Liver (tissue), 9 donors: ENCODE results near the gene HIVEP3. TPM values are rescaled to one million over a fixed set of nuclear protein-coding genes. Genes with fewer than 3 reads are reported as not detected.

ENCODE experiments used
- DNase-seq: peaks from one replicate; pipeline ENCODE4 v3.0.0-alpha.2; 2017; ENCODE audit warnings: low spot score
- H3K27ac ChIP-seq, 2 donors: one replicate each; pipeline ENCODE4 v1.7.0; 2013; ENCODE audit warnings: inconsistent platforms in 2 of 2, low read length in 2 of 2, control low read depth in 1 of 2, low read depth in 1 of 2, mild to moderate bottlenecking in 1 of 2
- H3K27me3 ChIP-seq, 4 donors: one replicate each; pipeline versions ENCODE4 v1.6.1 to v1.7.0; 2013; ENCODE audit warnings: low read length in 3 of 4, inconsistent platforms in 1 of 4, mild to moderate bottlenecking in 1 of 4, moderate library complexity in 1 of 4; ENCODE audit not compliant: control insufficient read depth in 4 of 4, insufficient read depth in 4 of 4
- H3K36me3 ChIP-seq, 4 donors: one replicate each; pipeline versions ENCODE4 v1.6.1 to v1.7.0; 2013; ENCODE audit warnings: low read length in 3 of 4, mild to moderate bottlenecking in 3 of 4, low read depth in 1 of 4, moderate library complexity in 1 of 4; ENCODE audit not compliant: control insufficient read depth in 4 of 4, insufficient read depth in 3 of 4
- H3K4me1 ChIP-seq, 4 donors: one replicate each; pipeline versions ENCODE4 v1.6.1 to v1.7.0; 2013; ENCODE audit warnings: low read length in 3 of 4, mild to moderate bottlenecking in 3 of 4, moderate library complexity in 1 of 4; ENCODE audit not compliant: control insufficient read depth in 4 of 4, insufficient read depth in 4 of 4
- H3K4me3 ChIP-seq, 3 donors: one replicate each; pipeline versions ENCODE4 v1.6.1 to v1.7.0; 2013; ENCODE audit warnings: low read length in 3 of 3, control low read depth in 1 of 3, low read depth in 1 of 3, mild to moderate bottlenecking in 1 of 3
- H3K9ac ChIP-seq, 2 donors: one replicate each; pipeline ENCODE4 v1.7.0; 2013; ENCODE audit warnings: low read length in 2 of 2, mild to moderate bottlenecking in 2 of 2, moderate library complexity in 2 of 2, control low read depth in 1 of 2, low read depth in 1 of 2
- H3K9me3 ChIP-seq, 4 donors: one replicate each; pipeline versions ENCODE4 v1.6.1 to v1.7.0; 2013; ENCODE audit warnings: low read length in 3 of 4; ENCODE audit not compliant: control insufficient read depth in 4 of 4
- EGR1 ChIP-seq, 2 donors: IDR thresholded peaks; 2 replicates each; pipeline ENCODE4 v1.6.1; 2016 to 2018; ENCODE audit warnings: antibody characterized with exemption in 2 of 2, low read depth in 2 of 2
- FOXA2 ChIP-seq: IDR thresholded peaks from 2 replicates; pipeline ENCODE4 v1.6.1; 2016; ENCODE audit warnings: antibody characterized with exemption
- GABPA ChIP-seq, 2 donors: IDR thresholded peaks in 1 of 2; conservative IDR thresholded peaks in 1 of 2; 2 replicates each; pipeline ENCODE4 v1.6.1; 2016; ENCODE audit warnings: antibody characterized with exemption in 2 of 2, mild to moderate bottlenecking in 1 of 2, moderate library complexity in 1 of 2
- HNF4A ChIP-seq, 2 donors: conservative IDR thresholded peaks; 2 replicates each; pipeline ENCODE4 v1.6.1; 2016; ENCODE audit warnings: antibody characterized with exemption in 2 of 2, mild to moderate bottlenecking in 2 of 2
- JUND ChIP-seq, 2 donors: IDR thresholded peaks; 2 replicates each; pipeline ENCODE4 v1.6.1; 2016; ENCODE audit warnings: antibody characterized with exemption in 2 of 2
- MAX ChIP-seq: IDR thresholded peaks from 2 replicates; pipeline ENCODE4 v1.6.1; 2016; ENCODE audit warnings: antibody characterized with exemption
- NR2F2 ChIP-seq: IDR thresholded peaks from 2 replicates; pipeline ENCODE4 v1.6.1; 2016; ENCODE audit warnings: antibody characterized with exemption
- RAD21 ChIP-seq, 2 donors: IDR thresholded peaks; 2 replicates each; pipeline ENCODE4 v1.6.1; 2016; ENCODE audit warnings: antibody characterized with exemption in 2 of 2, mild to moderate bottlenecking in 2 of 2
- RXRA ChIP-seq, 2 donors: IDR thresholded peaks; 2 replicates each; pipeline ENCODE4 v1.6.1; 2017 to 2018; ENCODE audit warnings: antibody characterized with exemption in 2 of 2, mild to moderate bottlenecking in 1 of 2
- SP1 ChIP-seq: IDR thresholded peaks from 2 replicates; pipeline ENCODE4 v1.6.1; 2018; ENCODE audit warnings: antibody characterized with exemption, mild to moderate bottlenecking
- TAF1 ChIP-seq: conservative IDR thresholded peaks from 2 replicates; pipeline ENCODE4 v1.6.1; 2016; ENCODE audit warnings: antibody characterized with exemption, mild to moderate bottlenecking
- YY1 ChIP-seq: IDR thresholded peaks from 2 replicates; pipeline ENCODE4 v1.6.1; 2016; ENCODE audit warnings: antibody characterized with exemption, mild to moderate bottlenecking
- ZBTB33 ChIP-seq: IDR thresholded peaks from 2 replicates; pipeline ENCODE4 v1.6.1; 2016; ENCODE audit warnings: antibody characterized with exemption
- WGBS: extraction: QIAGEN DNeasy Blood & Tissue Kit; methylation state at CpG from one replicate; pipeline ENCODE4 v1.1.7; 2013; 5-methylcytosine and 5-hydroxymethylcytosine counted together
- polyA plus RNA-seq, 2 donors: library from polyadenylated mRNA; stranded (reverse) in 1 of 2; unstranded in 1 of 2; fragments of 200-250 nt in 1 of 2; fragments of >200 nt in 1 of 2; fragmentation: Nextera tagmentation in 1 of 2; extraction: Ambion mirVana in 1 of 2; gene quantifications; one replicate each; pipeline versions ENCODE4 v1.2.1 to v1.2.3, GENCODE V29; 2013 to 2015
- total RNA-seq, 2 donors: library from RNA; depleted of rRNA; stranded (reverse); fragments of >200 nt; gene quantifications; one replicate each; pipeline ENCODE4 v1.2.3, GENCODE V29; 2014
- TF ChIP-seq, protein P1 (sequence below): fragments of 150-350 bp; IDR thresholded peaks from 2 replicates; pipeline ENCODE4 v1.5.1; 2017; ENCODE audit warnings: improper control_type of control experiment, low read depth, low read length; ENCODE audit not compliant: missing input control
- TF ChIP-seq, protein P2 (sequence below): IDR thresholded peaks from 2 replicates; pipeline ENCODE4 v1.6.1; 2016; ENCODE audit warnings: antibody characterized with exemption, mild to moderate bottlenecking
- TF ChIP-seq, protein P3 (sequence below): IDR thresholded peaks from 2 replicates; pipeline ENCODE4 v1.6.1; 2016; ENCODE audit warnings: antibody characterized with exemption
- donor health status: healthy.
- donor health status: healthy.
- donor health status: healthy.
- donor health status: healthy.
- donor health status: healthy.

The HIVEP3 gene
- total and polyA plus RNA-seq, 4 donors = 0.93 to 1.6 (median 1.4) TPM

DNA sequence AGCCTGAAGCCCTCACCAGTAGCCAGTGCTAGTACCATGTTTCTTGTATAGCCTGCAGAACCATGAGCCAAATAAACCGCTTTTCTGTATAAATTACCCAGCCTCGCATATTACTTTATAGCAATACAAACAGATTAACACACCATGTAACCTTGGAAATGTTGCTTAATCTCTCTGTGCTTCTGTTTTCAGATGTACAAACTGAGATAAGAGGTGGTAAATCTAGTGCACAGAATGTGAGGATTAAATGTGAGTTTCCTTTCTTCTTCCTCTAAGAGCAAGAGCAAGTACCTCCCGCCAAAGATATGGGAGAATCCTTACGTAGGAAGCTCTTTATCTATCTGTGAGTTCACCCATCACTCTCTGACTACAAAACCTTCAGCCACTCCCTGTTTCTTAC lies 128.4 kb downstream of the HIVEP3 start:
- WGBS = 62% methylated on average over 4 of the region's 4 CpGs
- no peak for DNase-seq
- no peak overlapping the region for H3K27ac ChIP-seq
- no peak overlapping the region for H3K9ac ChIP-seq
- TF ChIP-seq ZBTB33 = no peak
- no peak for TF ChIP-seq RXRA (IDR thresholded peaks at IDR 0.05)
- TF ChIP-seq, protein P1, sequence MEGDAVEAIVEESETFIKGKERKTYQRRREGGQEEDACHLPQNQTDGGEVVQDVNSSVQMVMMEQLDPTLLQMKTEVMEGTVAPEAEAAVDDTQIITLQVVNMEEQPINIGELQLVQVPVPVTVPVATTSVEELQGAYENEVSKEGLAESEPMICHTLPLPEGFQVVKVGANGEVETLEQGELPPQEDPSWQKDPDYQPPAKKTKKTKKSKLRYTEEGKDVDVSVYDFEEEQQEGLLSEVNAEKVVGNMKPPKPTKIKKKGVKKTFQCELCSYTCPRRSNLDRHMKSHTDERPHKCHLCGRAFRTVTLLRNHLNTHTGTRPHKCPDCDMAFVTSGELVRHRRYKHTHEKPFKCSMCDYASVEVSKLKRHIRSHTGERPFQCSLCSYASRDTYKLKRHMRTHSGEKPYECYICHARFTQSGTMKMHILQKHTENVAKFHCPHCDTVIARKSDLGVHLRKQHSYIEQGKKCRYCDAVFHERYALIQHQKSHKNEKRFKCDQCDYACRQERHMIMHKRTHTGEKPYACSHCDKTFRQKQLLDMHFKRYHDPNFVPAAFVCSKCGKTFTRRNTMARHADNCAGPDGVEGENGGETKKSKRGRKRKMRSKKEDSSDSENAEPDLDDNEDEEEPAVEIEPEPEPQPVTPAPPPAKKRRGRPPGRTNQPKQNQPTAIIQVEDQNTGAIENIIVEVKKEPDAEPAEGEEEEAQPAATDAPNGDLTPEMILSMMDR = no peak
- no peak for TF ChIP-seq EGR1 (IDR thresholded peaks at IDR 0.05; ENCODE audit: low read depth in 2 of 2)
- no peak for TF ChIP-seq NR2F2
- no peak for TF ChIP-seq SP1
- TF ChIP-seq YY1 = no peak
- TF ChIP-seq MAX = no peak
- TF ChIP-seq JUND (IDR thresholded peaks at IDR 0.05) = no peak
- TF ChIP-seq GABPA (IDR thresholded peaks at IDR 0.05 in 1 of 2, conservative IDR thresholded peaks at IDR 0.05 in 1 of 2) = no peak
- TF ChIP-seq, protein P2, sequence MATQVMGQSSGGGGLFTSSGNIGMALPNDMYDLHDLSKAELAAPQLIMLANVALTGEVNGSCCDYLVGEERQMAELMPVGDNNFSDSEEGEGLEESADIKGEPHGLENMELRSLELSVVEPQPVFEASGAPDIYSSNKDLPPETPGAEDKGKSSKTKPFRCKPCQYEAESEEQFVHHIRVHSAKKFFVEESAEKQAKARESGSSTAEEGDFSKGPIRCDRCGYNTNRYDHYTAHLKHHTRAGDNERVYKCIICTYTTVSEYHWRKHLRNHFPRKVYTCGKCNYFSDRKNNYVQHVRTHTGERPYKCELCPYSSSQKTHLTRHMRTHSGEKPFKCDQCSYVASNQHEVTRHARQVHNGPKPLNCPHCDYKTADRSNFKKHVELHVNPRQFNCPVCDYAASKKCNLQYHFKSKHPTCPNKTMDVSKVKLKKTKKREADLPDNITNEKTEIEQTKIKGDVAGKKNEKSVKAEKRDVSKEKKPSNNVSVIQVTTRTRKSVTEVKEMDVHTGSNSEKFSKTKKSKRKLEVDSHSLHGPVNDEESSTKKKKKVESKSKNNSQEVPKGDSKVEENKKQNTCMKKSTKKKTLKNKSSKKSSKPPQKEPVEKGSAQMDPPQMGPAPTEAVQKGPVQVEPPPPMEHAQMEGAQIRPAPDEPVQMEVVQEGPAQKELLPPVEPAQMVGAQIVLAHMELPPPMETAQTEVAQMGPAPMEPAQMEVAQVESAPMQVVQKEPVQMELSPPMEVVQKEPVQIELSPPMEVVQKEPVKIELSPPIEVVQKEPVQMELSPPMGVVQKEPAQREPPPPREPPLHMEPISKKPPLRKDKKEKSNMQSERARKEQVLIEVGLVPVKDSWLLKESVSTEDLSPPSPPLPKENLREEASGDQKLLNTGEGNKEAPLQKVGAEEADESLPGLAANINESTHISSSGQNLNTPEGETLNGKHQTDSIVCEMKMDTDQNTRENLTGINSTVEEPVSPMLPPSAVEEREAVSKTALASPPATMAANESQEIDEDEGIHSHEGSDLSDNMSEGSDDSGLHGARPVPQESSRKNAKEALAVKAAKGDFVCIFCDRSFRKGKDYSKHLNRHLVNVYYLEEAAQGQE = no peak
- no peak for TF ChIP-seq RAD21 (IDR thresholded peaks at IDR 0.05)
- no peak for TF ChIP-seq HNF4A (conservative IDR thresholded peaks at IDR 0.05)
- TF ChIP-seq FOXA2 = no peak
- TF ChIP-seq, protein P3, sequence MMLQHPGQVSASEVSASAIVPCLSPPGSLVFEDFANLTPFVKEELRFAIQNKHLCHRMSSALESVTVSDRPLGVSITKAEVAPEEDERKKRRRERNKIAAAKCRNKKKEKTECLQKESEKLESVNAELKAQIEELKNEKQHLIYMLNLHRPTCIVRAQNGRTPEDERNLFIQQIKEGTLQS = no peak
- no peak for TF ChIP-seq TAF1
- no peak overlapping the region for H3K4me3 ChIP-seq
- no peaks in the 10 kb centered on the region for H3K27me3 ChIP-seq
- H3K4me1 ChIP-seq = peaks cover 0 to 5% (median 0%) of the 10 kb centered on the region in 4 donors
- no peaks in the 10 kb centered on the region for H3K36me3 ChIP-seq
- no peaks in the 10 kb centered on the region for H3K9me3 ChIP-seq
